ENCODE data around the gene SCGB1D2. TPM values are rescaled to one million over a fixed set of nuclear protein-coding genes. Genes with fewer than 3 reads are reported as not detected.

SCGB1D2 gene
- total RNA-seq, 1 donor from 2014 or later, result not detected

GRCh38 chr11:62269654-62270278 lies 27.7 kb downstream of the SCGB1D2 start, which contains the start of gene SCGB2A2:
SCGB2A2 (plus strand) TSS chr11:62270158; CDS start chr11:62270217, 59 bp downstream.
- no peaks in the 10 kb centered on the region for H3K9me3 ChIP-seq
- no peak for ATAC-seq
- intact Hi-C loops (cut with DNase I), result no loop called here
- H3K4me3 ChIP-seq, result no peak within 1 kb of the TSS
- H3K4me1 ChIP-seq, result no peaks in the 10 kb centered on the region
- no peaks in the 10 kb centered on the region for H3K36me3 ChIP-seq
- H3K27me3 ChIP-seq (ENCODE audit: low read depth), result peaks cover 10% of the 10 kb centered on the region
- DNase-seq, result no peak
- no peak for TF ChIP-seq CTCF (IDR thresholded peaks at IDR 0.05)
- H3K27ac ChIP-seq, result no peak within 1 kb of the TSS

GRCh38 chr11:62273284-62273683 lies 31.2 kb downstream of the SCGB1D2 start:
- DNase-seq (no peak), ATAC-seq (no peak)
- Histone ChIP-seq H3K27me3 (ENCODE audit: low read depth) (peaks cover 10% of the 10 kb centered on the region), H3K4me3 (no peak overlapping the region), H3K27ac (no peak overlapping the region), H3K4me1 (no peaks in the 10 kb centered on the region), H3K9me3 (no peaks in the 10 kb centered on the region), H3K36me3 (no peaks in the 10 kb centered on the region)
- intact Hi-C loops (cut with DNase I), result no loop called here
- TF ChIP-seq CTCF (IDR thresholded peaks at IDR 0.05), result no peak

- Histone ChIP-seq H3K4me1 (no peaks in the 10 kb centered on the region), H3K27me3 (ENCODE audit: low read depth) (peaks cover 10% of the 10 kb centered on the region), H3K4me3 (no peak overlapping the region), H3K9me3 (no peaks in the 10 kb centered on the region), H3K27ac (no peak overlapping the region), H3K36me3 (no peaks in the 10 kb centered on the region)
- TF ChIP-seq CTCF (IDR thresholded peaks at IDR 0.05), result no peak
- intact Hi-C loops (cut with DNase I), result no loop called here
- DNase-seq, result no peak
- ATAC-seq, result no peak
Measured at GRCh38 chr11:62273789-62274275, 31.8 kb downstream of the SCGB1D2 start.

- H3K9me3 ChIP-seq, result no peaks in the 10 kb centered on the region
- peaks cover 12% of the 10 kb centered on the region for H3K27me3 ChIP-seq (ENCODE audit: low read depth)
- ATAC-seq, result no peak
- no peak overlapping the region for H3K4me3 ChIP-seq
- H3K36me3 ChIP-seq, result no peaks in the 10 kb centered on the region
- H3K27ac ChIP-seq, result no peak overlapping the region
- no peak for DNase-seq
- no peaks in the 10 kb centered on the region for H3K4me1 ChIP-seq
- intact Hi-C loops (cut with DNase I), result no loop called here
- TF ChIP-seq CTCF (IDR thresholded peaks at IDR 0.05), result no peak
Measured at GRCh38 chr11:62280452-62280851, 38.4 kb downstream of the SCGB1D2 start.

Other genes starting within 250 kb of the SCGB1D2 start
- 21.6 TPM for gene INCENP, start 118.2 kb upstream of the SCGB1D2 start, total RNA-seq
- not detected for gene SCGB1D1, start 52.0 kb upstream of the SCGB1D2 start, total RNA-seq
- gene SCGB2A1, start 33.6 kb upstream of the SCGB1D2 start, total RNA-seq, result 2.5 TPM
- gene SCGB2A2, start 27.9 kb downstream of the SCGB1D2 start, total RNA-seq, result not detected
- not detected for gene SCGB1D4, start 56.8 kb downstream of the SCGB1D2 start, total RNA-seq
- gene ASRGL1, start 95.2 kb downstream of the SCGB1D2 start, total RNA-seq, result 39.7 TPM
- 3,364 TPM for gene SCGB1A1, start 176.8 kb downstream of the SCGB1D2 start, total RNA-seq

Measured in lower lobe of right lung (tissue), 2 donors.